Kidney (tissue), 14 donors: ENCODE measurements around the gene TPRG1. TPM values are rescaled to one million over a fixed set of nuclear protein-coding genes. Genes with fewer than 3 reads are reported as not detected.

Experiments
- DNase-seq, 5 donors: peaks; one replicate each; pipeline ENCODE4 v3.0.0-alpha.2; 2013 to 2020
- FAIRE-seq: peaks from 2 replicates; lab custom pipeline; 2012; peaks lifted over from hg19 to GRCh38; lab: Jason Lieb, UNC
- H3K27ac ChIP-seq, 2 donors: one replicate each; pipeline ENCODE4 v1.7.0; 2013; ENCODE audit warnings: low read depth in 2 of 2, low read length in 2 of 2, inconsistent platforms in 1 of 2
- H3K27me3 ChIP-seq: one replicate; pipeline ENCODE4 v1.7.1; 2013; ENCODE audit warnings: low read length, inconsistent platforms; ENCODE audit not compliant: control insufficient read depth, insufficient read depth
- H3K36me3 ChIP-seq, 3 donors: one replicate each; pipeline versions ENCODE4 v1.7.0 to v1.7.1; 2013; ENCODE audit warnings: low read length in 3 of 3, control low read depth in 1 of 3, inconsistent platforms in 1 of 3; ENCODE audit not compliant: insufficient read depth in 3 of 3, control insufficient read depth in 2 of 3
- H3K4me1 ChIP-seq, 3 donors: one replicate each; pipeline versions ENCODE4 v1.7.0 to v1.7.1; 2013; ENCODE audit warnings: low read length in 3 of 3, inconsistent platforms in 1 of 3, low read depth in 1 of 3; ENCODE audit not compliant: control insufficient read depth in 2 of 3, insufficient read depth in 2 of 3
- H3K4me3 ChIP-seq, 3 donors: one replicate each; pipeline versions ENCODE4 v1.7.0 to v1.8.1; 2013; ENCODE audit warnings: low read length in 3 of 3, control low read depth in 1 of 3, inconsistent platforms in 1 of 3
- H3K9ac ChIP-seq, 3 donors: one replicate each; pipeline versions ENCODE4 v1.7.0 to v1.7.1; 2013; ENCODE audit warnings: low read length in 3 of 3, control low read depth in 1 of 3, inconsistent platforms in 1 of 3
- H3K9me3 ChIP-seq, 3 donors: one replicate each; pipeline versions ENCODE4 v1.7.0 to v1.7.1; 2013; ENCODE audit warnings: low read length in 3 of 3, control low read depth in 1 of 3, inconsistent platforms in 1 of 3; ENCODE audit not compliant: control insufficient read depth in 2 of 3, insufficient read depth in 1 of 3
- CTCF ChIP-seq: IDR thresholded peaks from 3 replicates; pipeline ENCODE4 v1.5.1; 2012; ENCODE audit warnings: mild to moderate bottlenecking, moderate library complexity, borderline replicate concordance; ENCODE audit not compliant: insufficient read depth; ENCODE audit errors: extremely low read depth
- intact Hi-C: fragments of 100-400 bp; cut with DNase I; formaldehyde crosslinking; loops from one replicate; pipeline ENCODE4 v1.11.1; 2022
- polyA plus RNA-seq: library from polyadenylated mRNA; stranded (reverse); fragments of 350-450 nt; fragmentation: Illumina TruSeq; extraction: RNeasy Lipid Tissue Mini Kit (QIAGEN cat#74804); gene quantifications from one replicate; pipeline ENCODE4 v1.2.3, GENCODE V29; 2014; ENCODE audit warnings: low read depth, low replicate concordance; ENCODE audit not compliant: insufficient read depth
- total RNA-seq: library from RNA; stranded (reverse); fragmentation: NEBNext Ultra II Directional; extraction: Animal tissue kit (Norgen Biotek cat#: 25700); gene quantifications from one replicate; pipeline ENCODE4 v1.2.1, GENCODE V29; 2021
- donor health status: control.
- donor health status: control.
- donor health status: control.
- donor health status: control.
- donor health status: control.
- donor health status: DM: yes; HTN: yes; CAD: no.
- donor health status: Normal renal cell carcinoma (clear cell type).

Gene TPRG1
- total and polyA plus RNA-seq, 2 donors from 2014 or later: 0.37 to 2.7 TPM

GRCh38 chr3:189372243-189372642 lies 200.5 kb downstream of the TPRG1 start:
- Histone ChIP-seq H3K36me3 (no peaks in the 10 kb centered on the region), H3K4me3 (no peak overlapping the region), H3K9me3 (peaks cover 0 to 2% (median 0%) of the 10 kb centered on the region in 3 donors), H3K4me1 (no peaks in the 10 kb centered on the region), H3K9ac (no peak overlapping the region), H3K27ac (no peak overlapping the region), H3K27me3 (no peaks in the 10 kb centered on the region)
- no peak for TF ChIP-seq CTCF
- DNase-seq (no peak), FAIRE-seq (no peak)
- intact Hi-C loops: no loop called here
